ENCODE results near the gene DPYSL5. TPM values are rescaled to one million over a fixed set of nuclear protein-coding genes. Genes with fewer than 3 reads are reported as not detected.

The DPYSL5 gene
- total and polyA plus RNA-seq, 2 donors from 2014 or later = not detected

GRCh38 chr2:26914659-26915310 lies 66.9 kb downstream of the DPYSL5 start:
- no peak overlapping the region for H3K27ac ChIP-seq (ENCODE audit: low read depth in 2 of 2, low read length in 2 of 2)
- H3K9me3 ChIP-seq (ENCODE audit: control insufficient read depth in 2 of 3, insufficient read depth in 1 of 3, low read length in 3 of 3) = no peaks in the 10 kb centered on the region
- H3K27me3 ChIP-seq (ENCODE audit: control insufficient read depth, insufficient read depth, low read length) = no peaks in the 10 kb centered on the region
- no peak for TF ChIP-seq CTCF (IDR thresholded peaks at IDR 0.05; ENCODE audit: borderline replicate concordance, extremely low read depth, insufficient read depth)
- H3K36me3 ChIP-seq (ENCODE audit: control insufficient read depth in 2 of 3, insufficient read depth in 3 of 3, low read length in 3 of 3) = no peaks in the 10 kb centered on the region
- no peaks in the 10 kb centered on the region for H3K4me1 ChIP-seq (ENCODE audit: control insufficient read depth in 2 of 3, insufficient read depth in 2 of 3, low read depth in 1 of 3, low read length in 3 of 3)
- no peak for DNase-seq
- H3K9ac ChIP-seq (ENCODE audit: low read length in 3 of 3) = no peak overlapping the region
- intact Hi-C loops (cut with DNase I) = no loop called here
- no peak for FAIRE-seq
- no peak overlapping the region for H3K4me3 ChIP-seq (ENCODE audit: low read length in 3 of 3)

- no peak overlapping the region for H3K27ac ChIP-seq (ENCODE audit: low read depth in 2 of 2, low read length in 2 of 2)
- no peak overlapping the region for H3K9ac ChIP-seq (ENCODE audit: low read length in 3 of 3)
- no peak for FAIRE-seq
- no peak overlapping the region for H3K4me3 ChIP-seq (ENCODE audit: low read length in 3 of 3)
- TF ChIP-seq CTCF (IDR thresholded peaks at IDR 0.05; ENCODE audit: borderline replicate concordance, extremely low read depth, insufficient read depth) = no peak
- H3K27me3 ChIP-seq (ENCODE audit: control insufficient read depth, insufficient read depth, low read length) = no peaks in the 10 kb centered on the region
- no peaks in the 10 kb centered on the region for H3K9me3 ChIP-seq (ENCODE audit: control insufficient read depth in 2 of 3, insufficient read depth in 1 of 3, low read length in 3 of 3)
- no peaks in the 10 kb centered on the region for H3K4me1 ChIP-seq (ENCODE audit: control insufficient read depth in 2 of 3, insufficient read depth in 2 of 3, low read depth in 1 of 3, low read length in 3 of 3)
- H3K36me3 ChIP-seq (ENCODE audit: control insufficient read depth in 2 of 3, insufficient read depth in 3 of 3, low read length in 3 of 3) = no peaks in the 10 kb centered on the region
- no peak for DNase-seq
- intact Hi-C loops (cut with DNase I) = no loop called here
Measured at GRCh38 chr2:26915316-26915715, 67.4 kb downstream of the DPYSL5 start.

GRCh38 chr2:26916128-26916692 lies 68.3 kb downstream of the DPYSL5 start:
- FAIRE-seq (no peak), DNase-seq (no peak)
- H3K27me3 ChIP-seq (ENCODE audit: control insufficient read depth, insufficient read depth, low read length) = no peaks in the 10 kb centered on the region
- H3K27ac ChIP-seq (ENCODE audit: low read depth in 2 of 2, low read length in 2 of 2) = no peak overlapping the region
- H3K4me1 ChIP-seq (ENCODE audit: control insufficient read depth in 2 of 3, insufficient read depth in 2 of 3, low read depth in 1 of 3, low read length in 3 of 3) = no peaks in the 10 kb centered on the region
- no peak overlapping the region for H3K4me3 ChIP-seq (ENCODE audit: low read length in 3 of 3)
- no peak for TF ChIP-seq CTCF (IDR thresholded peaks at IDR 0.05; ENCODE audit: borderline replicate concordance, extremely low read depth, insufficient read depth)
- no peaks in the 10 kb centered on the region for H3K9me3 ChIP-seq (ENCODE audit: control insufficient read depth in 2 of 3, insufficient read depth in 1 of 3, low read length in 3 of 3)
- intact Hi-C loops (cut with DNase I) = no loop called here
- no peak overlapping the region for H3K9ac ChIP-seq (ENCODE audit: low read length in 3 of 3)
- H3K36me3 ChIP-seq (ENCODE audit: control insufficient read depth in 2 of 3, insufficient read depth in 3 of 3, low read length in 3 of 3) = no peaks in the 10 kb centered on the region

Measured in kidney (tissue), 14 donors.